T1000 (cell line): ENCODE measurements around the gene ASAP2.
"Not testable (repeated sequence)": the region's sequence is repeated elsewhere in the genome, so short reads cannot be mapped to it uniquely, and the experiment has no call there.

Experiments used
- DNase-seq: peaks from one replicate; lab custom pipeline; 2025; ENCODE audit warnings: mixed read lengths; lab: John Stamatoyannopoulos, UW

The ASAP2 gene

DNA sequence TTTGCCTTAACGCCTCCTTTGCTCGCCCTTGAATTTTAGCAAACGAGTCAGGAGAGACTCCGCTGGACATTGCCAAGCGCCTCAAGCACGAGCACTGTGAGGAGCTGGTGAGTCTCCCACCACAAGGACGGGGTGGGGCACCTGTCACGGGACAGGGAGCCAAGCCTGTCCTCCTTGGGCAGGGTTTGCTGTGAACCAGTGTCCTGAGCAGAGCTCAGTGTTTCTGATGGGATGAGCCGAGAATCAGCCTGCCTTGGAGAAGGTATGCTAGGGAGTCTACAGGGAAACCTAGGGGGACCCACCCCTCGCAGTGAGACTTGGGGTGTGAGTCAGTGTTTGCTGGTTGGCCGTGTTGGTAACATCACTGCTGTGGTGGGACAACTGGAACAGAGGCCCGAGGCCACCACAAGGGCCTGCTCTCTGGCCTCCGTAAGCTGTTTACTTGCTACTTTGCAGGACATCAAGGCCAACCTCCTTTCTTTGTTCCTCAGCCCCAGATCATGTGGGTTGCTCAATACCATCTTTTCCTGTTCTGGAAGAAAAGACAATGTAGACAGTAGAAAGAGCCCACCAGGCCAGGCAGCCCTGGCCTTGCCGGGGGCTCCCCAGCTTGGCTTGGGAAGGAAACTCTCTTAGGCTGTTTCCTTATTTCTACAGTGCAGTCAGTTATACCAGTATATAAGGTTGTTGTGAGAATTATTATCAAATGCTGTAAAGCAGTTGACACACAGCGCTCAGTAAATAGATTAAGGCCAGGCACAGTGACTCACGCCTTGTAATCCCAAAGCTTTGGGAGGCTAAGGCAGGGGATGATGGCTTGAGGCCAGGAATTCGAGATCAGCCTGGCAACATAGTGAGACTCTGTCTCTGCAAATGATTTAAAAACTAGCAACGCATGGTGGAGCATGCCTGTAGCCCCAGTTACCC, 174.4 kb downstream of the ASAP2 start:
- peak; percentile 67 for DNase-seq

DNA sequence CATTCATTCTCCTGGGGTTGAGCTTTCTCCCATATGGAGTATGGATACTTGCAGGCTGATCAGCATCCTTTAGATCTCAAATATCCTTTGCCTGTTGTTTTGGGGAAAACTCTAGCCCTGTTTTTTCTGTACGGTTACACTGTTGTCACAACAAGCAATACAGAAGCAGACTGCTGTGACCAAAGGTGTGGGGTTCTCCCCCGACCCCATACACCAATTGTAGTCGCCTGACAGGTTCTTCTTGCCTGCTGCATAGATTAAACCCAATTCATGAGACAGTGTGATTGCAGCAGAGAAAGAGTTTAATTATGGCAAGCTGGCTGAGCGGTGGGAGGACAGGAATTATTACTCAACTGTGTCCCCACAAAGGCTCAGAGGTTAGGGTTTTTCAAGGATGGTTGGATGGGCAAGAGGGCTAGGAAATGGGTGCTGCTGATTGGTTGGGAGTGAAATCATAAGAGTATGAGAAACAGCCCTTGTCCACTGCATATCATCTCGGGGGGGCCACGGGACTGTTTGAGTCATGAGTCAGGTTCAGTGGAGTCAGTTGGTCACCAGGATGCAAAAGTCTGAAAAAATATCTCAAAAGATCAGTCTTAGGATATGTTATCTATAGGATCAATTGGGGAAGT, 176.1 kb downstream of the ASAP2 start:
- no peak for DNase-seq

DNA sequence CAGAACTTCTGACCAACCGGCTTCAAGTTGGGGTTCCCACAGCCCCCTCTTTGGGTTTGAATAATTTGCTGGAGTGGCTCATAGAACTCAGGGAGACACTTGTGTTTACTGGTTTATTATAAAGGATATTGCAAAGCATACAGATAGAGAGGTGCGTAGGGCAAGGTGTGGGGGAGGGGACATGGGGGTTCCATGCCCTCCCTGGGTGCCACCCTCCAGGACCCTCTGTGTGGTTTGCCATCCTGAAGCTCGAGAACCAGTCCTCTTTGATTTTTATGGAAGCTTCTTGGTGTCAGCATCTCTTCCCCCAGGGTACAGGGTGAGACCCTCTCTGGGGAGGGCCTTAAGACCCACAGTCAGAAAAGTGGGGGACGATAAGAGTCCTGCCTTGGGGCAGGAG, 177.9 kb downstream of the ASAP2 start:
- no peak for DNase-seq

DNA sequence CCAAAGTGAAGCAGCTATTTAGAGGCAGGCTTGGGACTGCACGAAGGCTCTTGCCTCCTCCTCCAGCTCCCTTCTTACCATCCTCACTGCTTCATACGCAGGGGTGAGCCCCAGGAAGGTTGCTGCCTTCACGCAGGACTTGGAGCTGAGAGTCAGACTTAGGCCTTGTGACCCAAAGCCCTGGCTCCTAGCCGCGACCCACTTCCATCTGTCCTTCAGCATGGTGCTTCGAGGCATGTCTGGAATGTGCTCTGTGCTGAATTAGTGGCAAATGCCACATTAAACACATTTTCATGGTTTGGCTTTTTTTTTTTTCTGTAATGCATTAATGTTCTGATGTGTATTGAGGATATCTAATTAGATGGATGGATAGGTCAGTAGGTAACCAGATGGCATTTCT, 179.2 kb downstream of the ASAP2 start:
- no peak for DNase-seq

DNA sequence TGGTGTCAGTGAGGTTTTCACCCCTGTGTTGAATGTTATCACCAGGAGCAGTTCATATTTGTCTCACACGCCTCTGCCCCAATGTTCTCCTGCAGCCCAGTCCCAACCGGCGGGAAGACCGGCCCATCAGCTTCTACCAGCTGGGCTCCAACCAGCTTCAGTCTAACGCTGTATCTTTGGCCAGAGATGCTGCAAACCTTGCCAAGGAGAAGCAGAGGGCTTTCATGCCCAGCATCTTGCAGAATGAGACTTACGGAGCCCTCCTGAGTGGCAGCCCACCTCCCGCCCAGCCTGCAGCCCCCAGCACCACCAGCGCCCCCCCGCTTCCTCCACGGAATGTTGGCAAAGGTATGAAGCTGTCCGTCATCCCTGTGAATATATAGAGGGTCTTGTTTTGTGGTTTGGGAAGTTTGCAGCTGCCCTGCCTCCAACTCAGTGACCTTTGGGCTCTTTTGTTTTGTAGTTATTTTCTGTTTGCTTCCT, 181.6 kb downstream of the ASAP2 start:
- DNase-seq = no peak

DNA sequence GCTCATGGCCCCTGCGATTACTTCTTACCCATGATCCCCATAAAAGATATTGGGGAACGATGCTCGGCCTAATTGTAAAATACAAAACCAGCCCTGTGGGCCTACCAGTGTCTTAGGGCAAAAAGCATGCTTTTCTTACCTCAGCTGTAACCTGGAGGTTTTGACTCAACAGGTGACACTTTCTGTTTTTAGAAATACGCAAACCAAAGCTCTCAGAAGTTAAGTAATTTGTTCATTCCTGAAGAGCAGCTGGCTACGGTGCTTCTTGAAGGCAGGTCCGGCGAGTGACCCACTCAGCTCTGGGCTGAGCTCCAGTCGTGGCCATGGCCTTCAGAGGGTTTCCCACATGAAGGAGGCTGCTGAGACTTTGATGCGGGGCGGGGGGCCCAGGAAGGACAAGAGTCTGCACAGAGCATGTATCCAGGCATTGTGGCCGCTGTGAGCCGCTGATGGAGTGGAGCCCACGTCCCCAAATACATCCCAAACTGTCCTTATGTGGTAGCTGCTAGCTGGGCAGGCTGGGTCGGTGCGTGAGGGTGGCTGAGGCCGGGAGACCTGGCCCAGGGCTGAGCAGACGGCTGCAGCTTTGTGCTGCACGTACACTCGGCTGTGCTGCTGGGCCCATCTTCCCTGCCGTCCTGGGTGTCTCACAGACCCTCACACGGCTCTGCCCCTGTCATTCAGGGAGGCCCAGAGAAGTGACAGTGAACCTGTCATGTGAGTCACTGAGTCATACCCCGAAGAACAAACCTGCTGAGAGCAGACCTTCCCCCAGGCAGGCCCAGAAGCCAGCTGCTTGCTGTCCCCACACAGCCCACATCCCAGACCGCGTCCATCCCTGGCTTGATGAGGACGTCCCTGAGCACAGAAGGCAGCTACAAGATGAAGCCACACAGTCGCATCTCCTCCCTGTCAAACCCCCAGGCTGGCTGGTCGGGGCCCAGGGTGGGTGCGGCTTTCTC, 182.6 kb downstream of the ASAP2 start:
- no peak for DNase-seq

DNA sequence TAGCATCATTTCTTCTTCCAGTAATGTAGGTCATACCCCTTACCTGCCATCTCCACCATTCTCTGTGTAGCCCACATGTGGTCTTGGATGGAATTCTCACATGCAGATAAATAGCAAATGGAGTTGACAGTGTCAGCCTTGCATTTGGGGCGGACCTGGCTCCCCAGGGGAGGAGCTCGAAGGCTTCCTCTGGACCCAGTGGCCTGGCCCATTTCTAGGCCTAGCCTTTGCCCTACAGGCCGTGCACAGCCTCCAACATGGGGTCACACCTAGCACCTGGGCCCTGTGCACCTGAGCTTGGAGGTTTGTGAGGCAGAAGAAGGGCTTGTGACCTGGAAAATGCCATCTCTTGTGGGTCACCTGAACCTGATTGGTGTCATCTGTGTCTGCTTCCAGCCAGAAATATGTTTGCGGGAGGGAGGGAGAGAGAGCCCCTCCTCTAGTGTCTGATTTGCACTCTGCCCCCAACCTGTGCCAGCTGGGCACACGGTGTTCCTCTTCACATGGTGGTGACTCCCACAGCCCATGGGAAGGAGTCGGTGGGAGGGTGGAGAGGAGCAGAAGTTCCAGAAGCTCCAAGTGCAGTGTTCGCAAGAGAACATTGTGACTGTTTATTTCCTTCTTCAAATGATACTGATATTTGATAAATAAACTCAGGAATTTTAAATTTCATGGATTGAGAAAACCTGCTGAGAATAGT, 183.7 kb downstream of the ASAP2 start:
- DNase-seq = no peak

DNA sequence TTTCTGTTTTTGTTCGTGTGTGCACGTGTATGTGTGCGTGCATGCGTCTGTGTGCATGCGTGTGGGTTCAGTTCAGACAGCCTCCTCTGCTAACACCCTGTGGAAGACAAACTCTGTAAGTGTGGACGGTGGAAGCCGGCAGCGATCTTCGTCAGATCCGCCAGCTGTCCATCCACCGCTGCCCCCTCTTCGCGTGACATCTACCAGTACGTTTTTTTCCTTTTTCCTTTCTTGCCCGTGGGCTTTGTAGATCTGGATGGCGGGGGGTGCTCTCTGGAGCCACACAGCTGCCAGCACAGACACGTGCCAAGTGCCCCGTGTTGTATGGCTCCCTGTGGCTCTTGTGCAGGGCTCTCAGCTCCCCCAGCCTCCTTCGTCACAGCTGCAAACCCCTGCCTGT, 184.4 kb downstream of the ASAP2 start:
- DNase-seq = no peak

DNA sequence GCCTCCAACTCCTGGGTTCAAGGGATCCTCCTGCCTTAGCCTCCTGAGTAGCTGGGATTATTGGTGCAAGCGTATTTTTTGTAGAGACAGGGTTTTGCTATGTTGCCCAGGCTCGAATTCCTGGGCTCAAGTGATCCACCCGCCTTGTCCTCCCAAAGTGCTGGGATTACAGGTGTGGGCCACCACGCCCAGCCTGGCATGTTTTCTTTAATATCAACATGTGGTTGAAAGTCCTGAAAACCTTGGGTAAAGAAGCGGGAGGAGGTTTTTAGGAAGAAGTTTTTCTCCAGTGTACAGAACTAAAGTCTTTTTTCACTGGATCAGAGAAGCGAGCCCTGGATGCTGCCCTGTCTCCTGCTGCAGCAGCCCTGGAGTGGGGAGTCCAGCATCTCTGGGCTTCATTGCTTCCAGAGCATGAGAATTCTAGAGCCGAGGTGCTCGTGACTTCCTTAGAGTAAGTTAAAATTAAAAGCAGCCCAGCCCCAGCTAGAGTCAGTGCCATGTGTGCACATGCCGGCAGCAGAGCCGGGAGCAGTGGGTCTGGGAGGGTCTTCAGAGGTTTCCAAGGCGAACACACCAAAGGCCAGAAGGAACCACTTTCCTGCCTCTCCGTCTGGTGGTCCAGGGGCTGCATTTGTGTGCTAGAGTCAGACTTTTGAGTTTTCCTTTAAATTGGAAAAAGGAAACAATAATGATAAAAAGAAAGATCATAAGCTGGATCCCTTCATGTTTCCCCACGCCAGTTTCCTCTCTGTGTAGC, 185.5 kb downstream of the ASAP2 start:
- no peak for DNase-seq

DNA sequence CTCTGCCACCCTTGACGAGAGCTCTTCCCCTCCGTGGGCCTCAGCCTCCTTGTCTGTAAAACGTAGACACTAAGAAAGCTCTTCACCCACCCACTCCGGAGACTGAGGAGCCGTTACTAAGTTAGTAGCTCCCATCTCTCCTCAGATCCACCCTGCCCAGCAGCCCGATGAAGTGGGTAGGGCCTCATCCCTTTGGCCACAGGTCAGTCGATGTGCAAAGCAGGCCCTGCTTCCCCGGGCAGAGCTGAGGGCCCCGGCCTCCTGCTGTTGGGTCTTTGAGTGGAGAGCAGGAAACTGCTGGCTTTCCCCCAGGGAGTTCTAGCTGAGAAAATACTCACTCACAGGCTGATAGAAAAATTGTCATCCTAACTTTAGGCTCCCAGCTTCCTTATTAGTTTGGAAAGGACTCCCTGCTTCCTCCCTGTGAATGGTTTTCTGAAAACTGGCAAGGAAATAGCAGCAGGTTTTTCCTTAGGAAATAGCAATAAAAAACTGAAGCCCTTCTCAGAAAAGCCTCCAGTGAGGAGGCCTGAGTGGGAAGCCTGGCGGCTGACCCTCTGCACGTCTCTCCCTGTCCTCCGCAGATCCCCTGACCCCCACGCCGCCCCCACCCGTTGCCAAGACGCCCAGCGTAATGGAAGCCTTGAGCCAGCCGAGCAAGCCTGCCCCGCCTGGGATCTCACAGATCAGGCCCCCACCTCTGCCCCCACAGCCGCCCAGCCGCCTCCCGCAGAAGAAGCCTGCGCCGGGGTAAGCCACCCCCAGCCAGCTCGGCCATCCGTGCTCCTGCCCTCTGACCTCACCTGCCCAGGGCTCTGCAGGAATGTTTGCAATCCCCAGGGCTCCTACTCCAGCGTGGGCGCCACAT, 186.5 kb downstream of the ASAP2 start:
- DNase-seq = no peak

DNA sequence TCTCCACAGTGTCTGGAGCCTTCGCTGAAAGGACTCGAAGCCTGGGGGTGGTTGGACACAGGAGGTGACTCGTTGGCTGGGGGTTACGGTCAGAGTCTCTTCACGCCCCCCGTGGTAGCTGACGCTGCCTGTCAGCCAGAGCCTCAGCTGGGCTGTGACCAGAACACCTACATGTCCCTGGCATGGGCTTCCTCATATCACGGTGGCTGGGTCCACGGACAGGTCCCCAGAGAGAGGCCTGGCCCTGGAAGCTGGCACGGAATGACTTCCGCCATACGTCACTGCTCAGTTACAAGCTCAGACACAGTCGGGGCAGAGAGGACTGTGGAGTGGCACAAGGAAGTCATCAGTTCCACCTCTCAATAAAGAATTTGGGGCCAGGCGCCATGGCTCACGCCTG, 188.2 kb downstream of the ASAP2 start:
- no peak for DNase-seq

DNA sequence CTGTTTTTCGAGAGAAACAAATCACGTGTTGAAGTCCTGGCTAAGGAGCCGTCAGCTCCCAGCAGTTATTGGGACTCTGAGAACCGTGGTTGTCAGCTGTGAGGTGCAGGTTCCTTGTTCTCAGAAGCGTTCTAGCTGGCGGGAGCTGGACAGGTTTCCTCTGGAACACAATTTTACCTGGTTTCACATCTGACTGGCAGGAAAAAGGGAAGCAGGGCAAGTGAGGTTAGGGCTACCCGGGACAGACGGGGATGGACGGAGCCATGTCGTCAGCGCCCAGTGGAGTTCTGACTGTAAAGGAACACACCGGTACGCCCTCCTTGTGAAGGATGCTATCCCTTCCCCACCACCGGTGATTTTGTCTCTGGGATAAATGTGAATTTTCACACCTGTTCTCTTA, 190.6 kb downstream of the ASAP2 start:
- DNase-seq = no peak

DNA sequence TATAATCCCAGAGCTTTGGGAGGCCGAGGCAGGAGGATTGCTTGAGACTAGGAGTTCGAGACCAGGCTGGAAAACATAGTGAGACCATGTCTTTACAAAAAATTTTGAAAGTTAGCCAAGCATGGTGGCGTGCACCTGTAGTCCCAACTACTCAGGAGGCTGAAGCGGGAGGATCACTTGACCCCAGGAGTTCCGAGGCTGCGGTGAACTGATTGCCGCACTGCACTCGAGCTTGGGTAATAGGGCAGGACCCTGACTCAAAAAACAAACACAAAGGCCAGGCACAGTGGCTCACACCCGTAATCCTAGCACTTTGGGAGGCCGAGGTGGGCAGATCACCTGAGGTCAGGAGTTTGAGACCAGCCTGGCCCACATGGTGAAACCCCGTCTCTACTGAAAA, 191.6 kb downstream of the ASAP2 start:
- DNase-seq = not testable (repeated sequence)

DNA sequence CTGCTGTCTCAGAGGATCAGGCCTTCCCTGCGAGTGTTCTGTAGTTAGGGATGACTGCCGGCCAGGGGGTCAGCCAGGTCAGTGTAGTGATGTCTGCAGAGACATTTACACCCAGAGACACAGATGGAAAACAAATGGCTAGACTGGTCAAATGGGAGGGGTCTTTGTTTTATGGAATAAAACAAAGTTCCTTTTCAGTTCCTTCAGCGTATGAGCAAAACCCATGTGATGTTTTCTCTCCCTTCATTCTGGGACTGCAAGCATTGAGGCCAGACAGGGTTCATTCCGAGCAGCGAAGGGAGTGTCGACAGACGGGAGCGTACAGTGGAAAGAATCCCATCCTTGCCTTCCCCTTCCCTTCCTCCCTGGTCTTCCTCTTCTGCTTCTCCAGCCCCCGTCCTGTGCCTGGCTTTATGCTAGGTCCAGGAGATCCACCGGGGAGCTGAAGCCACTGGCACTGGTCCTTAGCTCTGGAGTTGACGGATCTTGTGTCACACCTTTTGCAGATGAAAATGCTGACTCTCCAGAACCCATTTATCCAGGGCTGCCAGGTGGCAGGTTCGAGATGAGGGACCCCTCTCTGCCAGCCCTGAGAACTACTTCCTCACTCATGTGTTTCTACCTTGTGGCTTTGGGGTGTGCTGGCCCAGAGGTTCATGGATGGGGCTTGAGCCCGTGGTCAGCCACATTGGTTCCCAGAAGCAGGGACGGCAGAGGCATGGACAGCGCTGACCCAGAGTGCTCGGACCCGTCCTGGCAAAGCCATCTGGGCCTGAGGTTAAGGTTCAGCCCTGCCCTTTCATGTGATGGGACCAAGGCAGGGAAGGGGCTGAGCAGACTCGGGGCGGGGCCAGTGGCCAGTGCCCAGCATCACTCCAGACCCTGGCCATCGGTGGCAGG, 192.5 kb downstream of the ASAP2 start:
- no peak for DNase-seq

DNA sequence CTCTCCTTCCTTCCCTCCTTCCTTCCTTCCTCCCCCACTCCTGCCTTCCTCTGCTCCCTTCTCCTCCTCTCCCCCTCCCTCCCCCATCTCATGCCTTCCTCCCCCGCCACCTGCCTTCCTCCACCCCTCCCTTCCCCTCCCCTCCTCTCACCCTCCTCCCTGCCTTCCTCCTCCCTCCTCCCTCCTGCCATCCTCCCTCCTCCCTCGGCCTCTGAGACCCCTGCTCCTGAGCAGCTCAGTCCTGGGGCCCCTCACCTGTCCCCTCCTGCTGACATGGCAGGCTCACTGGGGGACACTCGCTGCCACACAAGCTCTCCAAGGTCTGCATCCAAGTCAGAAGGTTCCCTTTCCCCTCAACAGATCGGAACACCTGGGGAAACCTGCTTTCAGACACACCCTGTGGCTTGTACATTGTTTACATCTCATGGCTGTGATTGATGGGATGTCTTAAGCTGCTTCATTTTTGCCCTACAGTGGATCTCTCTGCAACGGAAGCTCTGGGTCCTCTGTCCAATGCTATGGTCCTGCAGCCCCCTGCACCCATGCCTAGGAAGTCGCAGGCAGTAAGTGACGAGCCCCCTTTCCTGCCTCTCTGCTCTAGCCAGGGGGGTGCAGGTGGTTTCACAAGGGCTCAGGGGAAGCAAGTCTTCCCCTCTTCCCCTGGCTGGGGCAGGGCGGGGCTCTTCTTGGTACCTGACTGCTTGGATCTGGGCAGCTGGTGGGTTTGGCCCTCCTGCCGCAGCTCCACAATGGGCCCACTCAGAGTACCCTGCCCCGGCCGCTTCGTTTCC, 193.9 kb downstream of the ASAP2 start:
- DNase-seq = no peak

DNA sequence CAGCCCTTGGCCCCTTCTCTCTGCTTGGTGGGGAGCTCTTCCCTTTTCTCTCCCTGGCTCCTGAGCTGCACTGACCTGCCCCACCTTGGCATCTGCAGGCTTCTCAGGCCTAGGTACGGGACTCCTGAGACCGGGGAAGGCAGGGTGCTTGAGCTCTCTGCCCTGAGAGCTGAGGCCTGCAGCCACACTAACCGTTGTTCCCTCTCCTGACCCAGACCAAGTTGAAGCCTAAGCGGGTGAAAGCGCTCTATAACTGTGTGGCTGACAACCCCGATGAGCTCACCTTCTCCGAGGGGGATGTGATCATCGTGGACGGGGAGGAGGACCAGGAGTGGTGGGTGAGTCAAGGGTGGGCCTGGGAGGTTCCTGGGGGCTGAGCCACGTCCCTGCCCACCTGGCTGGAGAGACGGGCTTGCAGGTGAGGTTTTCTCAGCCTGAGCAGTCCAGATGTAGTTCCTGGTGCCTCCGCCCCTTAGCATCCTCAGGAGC, 194.5 kb downstream of the ASAP2 start:
- no peak for DNase-seq

DNA sequence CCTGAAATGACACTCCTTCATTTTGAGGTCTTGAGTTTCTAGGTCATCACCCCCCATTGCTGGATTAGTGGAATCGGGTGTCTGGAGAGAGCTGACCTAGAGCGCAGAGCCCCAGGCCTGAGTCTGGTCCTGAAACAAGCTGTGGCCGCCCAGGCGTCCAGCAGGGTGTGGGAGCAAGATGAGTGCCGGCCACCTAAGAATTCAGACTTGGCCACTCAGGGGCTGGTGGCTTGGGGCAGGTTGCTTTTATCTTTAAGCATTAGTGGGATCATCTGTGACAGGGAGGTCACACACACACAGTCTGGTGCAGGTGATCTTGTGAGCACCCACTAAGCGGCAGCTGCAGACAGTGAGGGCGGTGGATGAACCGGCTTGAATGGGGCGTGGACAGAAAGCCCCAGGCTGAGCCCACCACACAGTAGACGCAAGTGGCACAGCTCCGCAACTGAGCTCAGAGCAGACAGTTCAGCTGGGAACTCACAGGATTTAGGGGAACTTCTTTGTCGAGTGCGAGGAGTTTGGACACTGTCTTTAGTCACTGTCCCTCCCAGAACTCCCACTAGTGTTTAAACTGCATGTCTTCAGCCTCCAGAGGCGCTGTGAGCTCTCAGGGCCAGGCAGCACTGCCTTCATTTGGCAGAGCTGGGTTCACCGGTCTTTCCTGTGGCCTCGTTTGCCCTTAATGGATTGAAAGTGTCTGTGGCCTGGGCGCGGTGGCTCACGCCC, 195.2 kb downstream of the ASAP2 start:
- no peak for DNase-seq
